Muscle of leg (tissue), 11 donors: ENCODE data around the gene BCDIN3D. TPM values are rescaled to one million over a fixed set of nuclear protein-coding genes. Genes with fewer than 3 reads are reported as not detected.

Experiments
- DNase-seq: peaks from one replicate; pipeline ENCODE4 v3.0.0; 2013
- H3K27ac ChIP-seq: one replicate; pipeline ENCODE4 v1.5.1; 2013; ENCODE audit warnings: mild to moderate bottlenecking, low read length, control low read depth
- H3K27me3 ChIP-seq: one replicate; pipeline ENCODE4 v1.6.1; 2013; ENCODE audit warnings: low read length; ENCODE audit not compliant: control insufficient read depth, insufficient read depth
- H3K36me3 ChIP-seq: one replicate; pipeline ENCODE4 v1.6.1; 2013; ENCODE audit warnings: low read length; ENCODE audit not compliant: control insufficient read depth, insufficient read depth
- H3K4me1 ChIP-seq: one replicate; pipeline ENCODE4 v1.6.1; 2013; ENCODE audit warnings: low read length; ENCODE audit not compliant: control insufficient read depth, insufficient read depth
- H3K4me3 ChIP-seq: one replicate; pipeline ENCODE4 v1.5.1; 2013; ENCODE audit warnings: low read length, control low read depth
- H3K9me3 ChIP-seq: replicated peaks from 2 replicates; pipeline ENCODE4 v1.6.1; 2013; ENCODE audit warnings: low read depth, low read length; ENCODE audit not compliant: control insufficient read depth
- WGBS: methylation state at CpG from one replicate; pipeline ENCODE4 v1.1.5; 2013; ENCODE audit warnings: missing lambda C conversion rate; ENCODE audit not compliant: insufficient coverage; 5-methylcytosine and 5-hydroxymethylcytosine counted together
- polyA plus RNA-seq, 8 donors: library from polyadenylated mRNA; unstranded; fragments of 120-200 nt; gene quantifications; one replicate each; pipeline versions ENCODE4 v1.2.1 to v1.2.3, GENCODE V29; 2013; ENCODE audit warnings: inconsistent platforms in 1 of 8, low replicate concordance in 1 of 8; ENCODE audit not compliant: insufficient read length in 8 of 8, insufficient read depth in 1 of 8
- total RNA-seq: library from RNA; stranded (reverse); fragments of 120-200 nt; gene quantifications from one replicate; pipeline ENCODE4 v1.2.4, GENCODE V29; 2013

BCDIN3D gene
- total and polyA plus RNA-seq, 9 donors, result 4.0 to 6.4 (median 5.4) TPM

DNA sequence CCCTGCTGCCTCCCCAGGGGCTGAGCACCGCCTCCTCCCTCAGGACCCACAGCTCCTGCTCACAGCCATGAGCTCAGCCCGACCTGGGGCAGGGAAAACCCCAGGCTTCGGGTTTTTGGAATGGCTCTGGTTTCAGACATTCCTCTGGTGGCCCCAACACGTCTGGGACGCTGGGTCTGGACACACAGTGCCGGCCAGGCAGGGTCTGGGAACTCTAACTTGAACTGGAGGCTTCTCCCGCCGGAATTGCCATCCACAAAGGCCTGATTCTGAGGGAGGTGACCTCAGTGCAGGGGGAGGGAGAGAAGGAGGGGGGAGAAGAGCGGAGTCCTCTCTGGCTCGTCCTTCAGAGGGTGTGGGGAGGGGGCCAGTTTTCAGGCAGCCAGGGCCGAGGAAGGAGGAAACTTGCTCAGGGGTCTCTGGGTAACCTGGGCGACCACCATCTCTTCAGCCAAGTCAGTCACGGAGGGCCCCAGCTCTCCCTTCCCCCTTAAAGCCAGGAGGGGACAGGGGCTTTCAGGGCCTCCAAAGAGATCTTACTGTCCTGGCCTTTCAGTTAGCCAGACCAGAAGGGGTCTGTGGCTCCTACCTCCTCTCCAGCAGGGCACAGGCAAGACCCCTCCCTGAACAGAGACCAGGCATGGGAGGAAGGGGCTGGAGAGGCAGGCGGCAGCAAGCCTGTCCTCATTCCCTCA, 34.1 kb downstream of the BCDIN3D start:
- DNase-seq, result peak; percentile 81
- WGBS, result 20% methylated on average over 11 of the region's 14 CpGs
- Histone ChIP-seq H3K4me3 (no peak overlapping the region), H3K9me3 (no peaks in the 10 kb centered on the region), H3K36me3 (peaks cover 28% of the 10 kb centered on the region), H3K27ac (peak overlapping the region; percentile 97), H3K27me3 (no peaks in the 10 kb centered on the region), H3K4me1 (peaks cover 55% of the 10 kb centered on the region)

DNA sequence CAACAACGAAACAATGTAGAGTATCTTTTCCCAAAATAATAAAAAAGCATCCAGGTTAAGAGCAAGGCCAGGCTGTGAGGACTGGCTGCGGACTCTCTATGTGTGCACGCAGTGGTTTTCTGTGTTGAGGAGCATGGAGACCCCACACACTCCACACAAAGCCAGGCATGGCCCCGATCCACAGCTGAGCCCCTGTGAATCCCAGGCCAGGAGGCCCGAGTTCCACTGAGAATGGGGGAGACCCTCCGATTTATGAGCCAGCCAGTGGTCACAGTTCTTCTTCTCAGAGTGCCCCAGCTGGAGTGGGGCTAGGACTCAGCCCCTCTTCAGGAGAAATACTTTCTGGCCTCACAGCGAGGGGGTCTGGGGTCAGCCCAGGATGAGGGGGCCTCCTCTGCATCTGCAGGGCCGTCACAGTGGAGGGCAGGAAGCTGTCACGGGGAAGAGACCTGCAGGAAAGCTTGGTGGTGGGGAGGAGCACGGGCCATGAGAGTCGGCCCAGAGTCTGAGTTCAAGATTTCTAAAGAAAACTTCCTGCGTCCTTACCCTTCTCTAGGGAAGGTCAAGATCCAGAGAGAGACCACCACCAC, 34.8 kb downstream of the BCDIN3D start:
- Histone ChIP-seq H3K27me3 (no peaks in the 10 kb centered on the region), H3K9me3 (no peaks in the 10 kb centered on the region), H3K27ac (peak overlapping the region; percentile 97), H3K4me3 (no peak overlapping the region), H3K36me3 (peaks cover 36% of the 10 kb centered on the region), H3K4me1 (peaks cover 55% of the 10 kb centered on the region)
- 51% methylated on average over 4 of the region's 12 CpGs for WGBS
- no peak for DNase-seq

DNA sequence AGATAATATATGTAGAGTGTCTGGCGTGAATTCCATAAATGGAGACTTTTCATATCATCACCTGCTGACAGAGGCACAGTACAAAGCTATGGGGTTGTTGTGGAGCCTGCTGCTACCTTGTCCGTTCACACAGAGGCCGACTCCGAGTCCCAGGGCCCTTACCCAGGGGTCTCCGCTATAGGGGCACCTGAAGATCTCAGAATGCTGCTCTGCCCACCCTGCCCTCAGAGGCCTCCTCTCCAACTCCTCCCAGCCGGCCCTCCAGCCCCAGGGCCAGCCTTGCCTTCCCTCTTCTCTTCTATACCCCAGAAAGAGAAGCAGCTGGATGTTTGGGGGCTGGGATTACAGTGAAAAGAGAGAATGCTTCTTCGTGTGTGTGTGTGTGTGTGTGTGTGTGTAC, 36.0 kb downstream of the BCDIN3D start:
- no peak overlapping the region for H3K4me3 ChIP-seq
- H3K27me3 ChIP-seq, result no peaks in the 10 kb centered on the region
- no peak for DNase-seq
- WGBS, result 82% methylated on average over 3 of the region's 7 CpGs
- peaks cover 44% of the 10 kb centered on the region for H3K36me3 ChIP-seq
- peaks cover 56% of the 10 kb centered on the region for H3K4me1 ChIP-seq
- H3K9me3 ChIP-seq, result no peaks in the 10 kb centered on the region
- no peak overlapping the region for H3K27ac ChIP-seq

DNA sequence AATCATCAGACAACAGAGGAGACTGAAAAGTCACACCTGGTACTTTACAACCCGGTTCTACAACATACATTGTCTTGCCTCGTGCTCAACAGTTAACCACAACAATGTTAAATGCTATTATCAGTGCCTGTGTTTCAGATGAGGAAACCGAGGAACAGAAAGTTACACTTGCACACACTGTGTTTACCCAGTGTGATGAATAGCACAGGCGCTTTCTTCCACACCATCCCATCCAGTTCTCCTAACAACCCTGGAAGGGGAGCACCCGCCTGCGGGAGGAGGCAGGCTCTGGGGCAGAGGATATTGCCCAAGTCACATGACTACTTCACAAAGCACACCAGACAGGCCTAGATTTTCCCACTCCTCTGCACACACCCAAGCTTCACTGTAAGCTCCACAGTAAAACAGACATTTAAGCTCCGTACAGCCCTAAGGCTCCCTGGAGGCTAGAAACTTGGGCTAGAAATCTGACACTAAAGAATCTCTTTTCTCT, 36.5 kb downstream of the BCDIN3D start:
- no peaks in the 10 kb centered on the region for H3K27me3 ChIP-seq
- no peak for DNase-seq
- no peaks in the 10 kb centered on the region for H3K9me3 ChIP-seq
- no peak overlapping the region for H3K4me3 ChIP-seq
- peaks cover 57% of the 10 kb centered on the region for H3K4me1 ChIP-seq
- WGBS, result 63% methylated on average over 4 of the region's 7 CpGs
- H3K36me3 ChIP-seq, result peaks cover 49% of the 10 kb centered on the region
- H3K27ac ChIP-seq, result no peak overlapping the region

DNA sequence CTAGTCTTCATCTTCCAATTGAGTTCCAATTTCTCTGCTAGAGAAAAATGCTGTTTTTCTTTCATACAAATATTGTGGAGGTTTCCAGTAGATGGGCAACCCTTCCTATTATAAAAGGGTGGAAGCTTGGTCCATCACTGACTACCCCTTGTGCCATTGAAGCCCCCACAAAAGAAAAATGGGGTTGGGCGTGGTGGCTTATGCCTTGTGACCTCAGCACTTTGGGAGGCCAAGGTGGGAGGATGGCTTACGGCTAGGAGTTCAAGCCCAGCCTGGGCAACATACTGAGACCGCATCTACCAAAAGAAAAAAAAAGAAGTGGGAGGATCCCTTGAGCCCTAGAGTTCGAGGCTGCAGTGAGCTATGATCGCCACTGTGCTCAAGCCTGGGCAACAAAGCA, 37.5 kb downstream of the BCDIN3D start:
- H3K4me3 ChIP-seq, result no peak overlapping the region
- H3K27ac ChIP-seq, result no peak overlapping the region
- no peak for DNase-seq
- peaks cover 59% of the 10 kb centered on the region for H3K36me3 ChIP-seq
- no peaks in the 10 kb centered on the region for H3K27me3 ChIP-seq
- WGBS, result 91% methylated on average over 3 of the region's 5 CpGs
- H3K4me1 ChIP-seq, result peaks cover 58% of the 10 kb centered on the region
- H3K9me3 ChIP-seq, result no peaks in the 10 kb centered on the region

DNA sequence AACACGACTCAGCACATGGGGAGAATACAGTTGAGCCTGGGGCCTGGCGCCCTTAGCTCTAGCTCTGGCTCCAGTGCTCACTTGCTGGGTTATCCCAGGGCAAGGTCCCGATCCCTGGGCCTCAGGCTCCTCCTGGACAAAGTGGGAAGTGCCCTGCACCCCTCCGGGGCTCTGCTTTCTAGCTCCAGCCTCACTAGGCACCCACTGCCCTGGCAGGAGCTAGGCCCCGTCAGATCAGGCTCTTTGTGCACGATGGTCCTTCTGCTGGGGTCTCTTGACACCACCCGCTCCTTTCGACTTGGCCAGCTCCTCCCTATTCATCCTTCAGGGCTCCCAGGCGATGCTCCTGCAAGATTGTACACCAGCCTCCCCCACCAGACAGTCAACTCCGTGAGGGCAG, 38.1 kb downstream of the BCDIN3D start:
- Histone ChIP-seq H3K27ac (no peak overlapping the region), H3K27me3 (no peaks in the 10 kb centered on the region), H3K4me3 (no peak overlapping the region), H3K36me3 (peaks cover 64% of the 10 kb centered on the region), H3K4me1 (peaks cover 56% of the 10 kb centered on the region), H3K9me3 (no peaks in the 10 kb centered on the region)
- 86% methylated on average over 10 of the region's 10 CpGs for WGBS
- DNase-seq, result no peak

DNA sequence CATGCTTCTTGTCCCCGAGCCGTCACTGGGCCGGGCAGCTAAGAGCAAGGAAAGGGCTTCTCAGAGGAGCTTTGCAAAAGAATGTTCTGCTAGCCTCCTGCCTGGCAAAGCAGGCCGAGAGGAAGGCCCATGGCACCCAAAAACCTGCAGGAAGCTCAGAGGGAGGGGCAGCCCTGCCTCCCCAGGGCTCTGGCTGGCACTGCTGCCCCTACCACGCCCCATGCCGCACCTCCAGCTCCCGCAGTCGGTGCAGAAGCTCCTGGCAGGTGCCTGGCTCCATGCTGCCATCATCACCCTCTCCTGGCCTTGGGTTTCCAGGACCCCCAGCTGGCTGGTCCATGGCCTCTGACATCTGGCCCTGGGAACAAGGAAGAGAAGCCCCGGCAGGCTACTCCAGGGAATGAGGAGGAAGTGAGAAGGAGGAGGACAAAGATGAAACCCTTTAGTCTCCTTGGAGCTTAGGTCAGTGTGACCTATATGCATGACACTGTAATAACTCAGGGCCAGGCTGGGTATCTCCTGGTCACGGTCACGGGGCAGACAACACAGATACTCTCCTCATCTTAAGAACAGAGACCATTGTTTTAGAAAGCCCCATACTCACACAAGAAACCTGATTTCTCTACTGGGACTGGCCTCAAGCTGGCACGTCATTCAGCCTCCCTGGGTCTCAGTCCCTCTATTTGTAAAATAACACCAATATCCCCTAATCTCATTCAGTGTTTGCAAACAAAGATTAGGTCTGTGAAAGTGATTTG, 39.0 kb downstream of the BCDIN3D start:
- DNase-seq, result no peak
- peaks cover 48% of the 10 kb centered on the region for H3K4me1 ChIP-seq
- H3K9me3 ChIP-seq, result no peaks in the 10 kb centered on the region
- H3K27ac ChIP-seq, result no peak overlapping the region
- H3K36me3 ChIP-seq, result peaks cover 72% of the 10 kb centered on the region
- no peaks in the 10 kb centered on the region for H3K27me3 ChIP-seq
- 93% methylated on average over 10 of the region's 12 CpGs for WGBS
- no peak overlapping the region for H3K4me3 ChIP-seq

DNA sequence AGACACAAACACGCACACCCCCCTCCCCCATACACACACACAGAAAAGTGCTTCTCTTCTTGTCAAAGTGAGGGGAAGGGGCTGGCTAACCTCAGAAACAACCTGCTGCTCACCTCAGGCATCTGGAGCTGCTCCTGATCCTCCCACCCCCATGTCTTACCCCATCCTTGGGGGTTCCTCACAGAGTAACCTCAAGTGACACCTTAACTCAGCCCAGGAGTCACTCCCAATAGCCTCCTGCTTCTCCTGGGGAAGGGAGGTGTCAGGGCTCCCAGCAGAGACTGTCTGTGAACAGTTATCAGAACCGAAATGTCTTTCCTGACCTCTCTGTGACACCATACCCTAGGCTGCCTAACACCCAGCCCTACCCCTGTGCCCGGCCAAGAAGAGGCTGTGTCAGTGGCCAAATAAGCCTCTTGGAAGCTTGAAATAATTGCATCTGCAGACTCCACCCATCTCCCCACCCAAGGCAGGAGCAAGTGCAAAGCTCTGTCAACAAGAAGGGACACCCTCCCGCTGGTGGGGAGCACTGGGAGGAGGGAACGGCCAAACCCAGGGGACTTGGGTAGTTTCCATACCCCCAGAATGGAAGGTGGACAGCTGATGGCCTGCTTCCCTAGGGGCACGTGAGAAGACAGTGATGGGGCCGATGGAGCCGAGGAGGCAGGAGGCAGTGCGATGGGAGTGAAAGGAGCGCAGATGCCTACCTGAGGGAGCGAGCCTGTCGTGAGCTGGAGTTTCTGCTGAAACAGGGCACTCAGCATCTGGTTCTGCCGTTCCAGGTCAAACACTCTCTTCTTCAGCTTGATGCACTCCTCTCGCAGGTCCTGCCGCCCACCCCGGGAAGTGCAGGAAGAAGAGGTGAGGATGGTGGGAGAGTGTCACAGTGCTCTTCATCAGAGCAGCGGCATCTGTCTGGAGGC, 41.5 kb downstream of the BCDIN3D start:
- WGBS, result 78% methylated on average over 12 of the region's 17 CpGs
- peaks cover 43% of the 10 kb centered on the region for H3K4me1 ChIP-seq
- no peaks in the 10 kb centered on the region for H3K9me3 ChIP-seq
- no peak overlapping the region for H3K4me3 ChIP-seq
- H3K27ac ChIP-seq, result peak overlapping the region; percentile 21
- H3K27me3 ChIP-seq, result no peaks in the 10 kb centered on the region
- H3K36me3 ChIP-seq, result peaks cover 92% of the 10 kb centered on the region
- DNase-seq, result no peak

DNA sequence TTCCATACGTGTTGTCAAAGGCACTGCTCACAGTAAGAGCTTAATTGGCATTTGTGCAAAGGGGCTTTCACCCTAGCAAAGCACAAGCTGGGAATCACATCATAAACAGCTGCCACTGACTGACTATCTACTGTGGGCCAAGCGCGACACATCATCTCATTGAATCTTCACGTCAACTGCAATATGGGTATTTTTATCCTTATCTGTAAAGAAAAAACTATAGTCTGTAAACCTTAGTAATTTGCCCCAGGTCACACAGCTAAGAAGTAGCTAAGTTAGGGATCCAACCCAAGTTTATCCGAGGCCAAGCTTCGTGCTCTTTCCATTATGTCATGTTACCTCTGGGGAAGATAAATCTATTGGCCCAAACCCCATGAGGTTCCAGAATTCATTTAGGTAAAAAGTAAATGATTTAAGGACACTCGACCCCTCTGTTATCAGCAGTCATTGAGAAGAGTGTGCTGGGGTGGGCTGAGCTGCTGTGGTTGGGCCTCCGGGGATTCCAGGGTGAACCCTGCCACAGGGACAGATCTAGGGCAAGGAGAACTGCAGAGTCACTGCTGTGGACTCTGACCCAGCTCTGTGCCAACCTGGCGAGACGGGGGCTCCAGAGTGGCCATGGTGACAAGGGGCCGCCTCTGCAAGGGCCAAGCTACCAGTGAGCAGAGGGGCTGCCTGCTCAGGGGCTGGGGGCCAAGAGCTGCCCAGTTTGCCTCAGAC, 42.3 kb downstream of the BCDIN3D start:
- no peaks in the 10 kb centered on the region for H3K9me3 ChIP-seq
- peaks cover 94% of the 10 kb centered on the region for H3K36me3 ChIP-seq
- 73% methylated on average over 6 of the region's 11 CpGs for WGBS
- DNase-seq, result no peak
- H3K4me3 ChIP-seq, result no peak overlapping the region
- H3K27me3 ChIP-seq, result no peaks in the 10 kb centered on the region
- peak overlapping the region; percentile 21 for H3K27ac ChIP-seq
- H3K4me1 ChIP-seq, result peaks cover 39% of the 10 kb centered on the region
